ENCODE data around the gene CSRNP2. TPM values are rescaled to one million over a fixed set of nuclear protein-coding genes. Genes with fewer than 3 reads are reported as not detected.
A peak's percentile ranks its signal among the peaks of the same experiment; 100 is the strongest.

CSRNP2 gene
- total and polyA plus RNA-seq, 2 of the 13 experiments (the other 11 are each of a cell fraction or from before 2014, with no cell fraction given): 4.8 to 7.3 TPM

DNA sequence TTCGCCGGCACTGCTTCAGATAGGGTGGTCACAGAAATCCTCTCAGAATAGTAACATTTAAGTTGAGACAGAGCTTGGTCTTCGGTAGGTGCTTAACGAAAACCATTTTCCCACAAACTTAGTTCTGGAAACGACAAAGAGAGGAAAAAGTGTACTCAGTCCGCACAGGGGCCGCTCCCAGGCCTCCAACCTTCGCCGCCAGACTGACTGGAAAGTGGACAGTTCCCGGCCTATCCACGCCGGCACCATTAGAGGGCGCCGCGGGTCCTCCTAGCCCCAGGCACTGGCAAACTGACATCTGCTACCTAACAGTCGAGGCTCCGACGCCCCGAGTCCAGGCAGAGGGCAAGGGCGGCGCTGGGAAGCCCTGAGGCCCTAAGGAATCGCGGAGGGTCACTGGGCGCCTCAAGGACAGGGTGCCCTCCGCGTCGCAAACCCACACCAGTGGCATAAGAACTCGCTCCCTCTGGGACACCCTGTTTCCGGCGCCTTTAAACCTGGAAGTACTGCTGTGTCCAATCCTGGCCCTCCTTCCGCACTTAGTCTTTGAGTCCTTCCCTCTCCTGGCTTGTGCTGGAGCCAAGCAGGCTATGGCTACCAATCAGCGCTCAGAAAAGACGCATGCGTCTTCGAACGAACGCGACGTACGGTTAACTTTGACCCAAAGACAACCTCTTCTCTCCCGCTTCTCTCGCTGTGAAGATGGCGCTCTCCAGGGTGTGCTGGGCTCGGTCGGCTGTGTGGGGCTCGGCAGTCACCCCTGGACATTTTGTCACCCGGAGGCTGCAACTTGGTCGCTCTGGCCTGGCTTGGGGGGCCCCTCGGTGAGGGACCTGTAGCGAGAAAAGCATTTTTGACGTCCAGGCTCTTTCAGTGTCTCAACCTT is 35.5 kb downstream of the CSRNP2 start, which contains the start of gene LETMD1 (continued):
- TF ChIP-seq ZBTB39 (CRISPR knock-in tag; IDR thresholded peaks at IDR 0.05) (no peak), ARID2 (CRISPR knock-in tag; IDR thresholded peaks at IDR 0.05; ENCODE audit: borderline replicate concordance) (peak; percentile 62; the same call in 1 of the 2 replicates), ZHX1 (CRISPR knock-in tag; IDR thresholded peaks at IDR 0.05; ENCODE audit: low read depth) (no peak), ZBTB49 (CRISPR knock-in tag; IDR thresholded peaks at IDR 0.05; ENCODE audit: borderline replicate concordance) (no peak), CHCHD3 (CRISPR knock-in tag; IDR thresholded peaks at IDR 0.05) (no peak), ZZZ3 (CRISPR knock-in tag; IDR thresholded peaks at IDR 0.05; ENCODE audit: borderline replicate concordance) (no peak), ZBTB3 (CRISPR knock-in tag; IDR thresholded peaks at IDR 0.05; ENCODE audit: borderline replicate concordance, low read depth) (no peak), DNMT3B (CRISPR knock-in tag; conservative IDR thresholded peaks at IDR 0.05) (peak; percentile 24; the same call in 1 of the 2 replicates), KDM5A (IDR thresholded peaks at IDR 0.05; ENCODE audit: borderline replicate concordance, low read length) (peak; percentile 2; the same call in 1 of the 2 replicates), NR2F6 (IDR thresholded peaks at IDR 0.05) (peak; percentile 18; the same call in 1 of the 2 replicates), NR2F6 (CRISPR knock-in tag; IDR thresholded peaks at IDR 0.05) (no peak), ZKSCAN5 (CRISPR knock-in tag; IDR thresholded peaks at IDR 0.05) (no peak), PAF1 (CRISPR knock-in tag; IDR thresholded peaks at IDR 0.05) (no peak), HOXA5 (CRISPR knock-in tag; IDR thresholded peaks at IDR 0.05) (0 out of 2 replicates have a peak, but pooled peaks have one; percentile 53), JDP2 (CRISPR knock-in tag; IDR thresholded peaks at IDR 0.05; ENCODE audit: borderline replicate concordance) (no peak), TRIM24 (CRISPR knock-in tag; IDR thresholded peaks at IDR 0.05) (no peak), ATF1 (CRISPR knock-in tag; IDR thresholded peaks at IDR 0.05) (peak; percentile 76)
- TF ChIP-seq, protein P1, sequence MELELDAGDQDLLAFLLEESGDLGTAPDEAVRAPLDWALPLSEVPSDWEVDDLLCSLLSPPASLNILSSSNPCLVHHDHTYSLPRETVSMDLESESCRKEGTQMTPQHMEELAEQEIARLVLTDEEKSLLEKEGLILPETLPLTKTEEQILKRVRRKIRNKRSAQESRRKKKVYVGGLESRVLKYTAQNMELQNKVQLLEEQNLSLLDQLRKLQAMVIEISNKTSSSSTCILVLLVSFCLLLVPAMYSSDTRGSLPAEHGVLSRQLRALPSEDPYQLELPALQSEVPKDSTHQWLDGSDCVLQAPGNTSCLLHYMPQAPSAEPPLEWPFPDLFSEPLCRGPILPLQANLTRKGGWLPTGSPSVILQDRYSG (CRISPR knock-in tag; IDR thresholded peaks at IDR 0.05): no peak
- TF ChIP-seq, protein P2, sequence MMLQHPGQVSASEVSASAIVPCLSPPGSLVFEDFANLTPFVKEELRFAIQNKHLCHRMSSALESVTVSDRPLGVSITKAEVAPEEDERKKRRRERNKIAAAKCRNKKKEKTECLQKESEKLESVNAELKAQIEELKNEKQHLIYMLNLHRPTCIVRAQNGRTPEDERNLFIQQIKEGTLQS (CRISPR knock-in tag; IDR thresholded peaks at IDR 0.05): no peak
- TF ChIP-seq, protein P3, sequence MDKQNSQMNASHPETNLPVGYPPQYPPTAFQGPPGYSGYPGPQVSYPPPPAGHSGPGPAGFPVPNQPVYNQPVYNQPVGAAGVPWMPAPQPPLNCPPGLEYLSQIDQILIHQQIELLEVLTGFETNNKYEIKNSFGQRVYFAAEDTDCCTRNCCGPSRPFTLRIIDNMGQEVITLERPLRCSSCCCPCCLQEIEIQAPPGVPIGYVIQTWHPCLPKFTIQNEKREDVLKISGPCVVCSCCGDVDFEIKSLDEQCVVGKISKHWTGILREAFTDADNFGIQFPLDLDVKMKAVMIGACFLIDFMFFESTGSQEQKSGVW (CRISPR knock-in tag; IDR thresholded peaks at IDR 0.05; ENCODE audit: borderline replicate concordance): no peak; the same call in 1 of the 2 replicates

Measured in HepG2 (cell line).